ENCODE data around the gene PDE4D. TPM values are rescaled to one million over a fixed set of nuclear protein-coding genes. Genes with fewer than 3 reads are reported as not detected.

PDE4D gene
- total RNA-seq, 1 donor from 2014 or later, result 47.7 TPM

- intact Hi-C loops (cut with micrococcal nuclease), result loop anchor here (5.0 kb wide), 1 partner anchor 45 kb away; no protein-coding TSS in a partner anchor
- Mint-ChIP-seq H3K27me3 (peaks cover 6% of the 10 kb centered on the region), H3K36me3 (ENCODE audit: low read depth) (no peaks in the 10 kb centered on the region), H3K9me3 (peaks cover 9% of the 10 kb centered on the region), H3K4me1 (peaks cover 14% of the 10 kb centered on the region), H3K27ac (no peak overlapping the region), H3K4me3 (no peak overlapping the region)
- no peak for DNase-seq
Observed at GRCh38 chr5:58932057-58932612, 961.4 kb downstream of the PDE4D start.

GRCh38 chr5:58930520-58930919 is 963.0 kb downstream of the PDE4D start:
- Mint-ChIP-seq H3K27me3 (peaks cover 6% of the 10 kb centered on the region), H3K4me1 (peaks cover 22% of the 10 kb centered on the region), H3K27ac (no peak overlapping the region), H3K36me3 (ENCODE audit: low read depth) (no peaks in the 10 kb centered on the region), H3K9me3 (peaks cover 9% of the 10 kb centered on the region), H3K4me3 (no peak overlapping the region)
- DNase-seq, result no peak
- intact Hi-C loops (cut with micrococcal nuclease), result loop anchor here (5.0 kb wide), 1 partner anchor 43 kb away; no protein-coding TSS in a partner anchor

GRCh38 chr5:58929726-58930125 is 963.8 kb downstream of the PDE4D start:
- no peaks in the 10 kb centered on the region for H3K36me3 Mint-ChIP-seq (ENCODE audit: low read depth)
- H3K4me3 Mint-ChIP-seq, result no peak overlapping the region
- H3K4me1 Mint-ChIP-seq, result peaks cover 17% of the 10 kb centered on the region
- H3K9me3 Mint-ChIP-seq, result peaks cover 4% of the 10 kb centered on the region
- intact Hi-C loops (cut with micrococcal nuclease), result loop anchor here (5.0 kb wide), 1 partner anchor 42 kb away; no protein-coding TSS in a partner anchor
- H3K27ac Mint-ChIP-seq, result no peak overlapping the region
- no peak for DNase-seq
- peaks cover 6% of the 10 kb centered on the region for H3K27me3 Mint-ChIP-seq

- no peak for DNase-seq
- H3K36me3 Mint-ChIP-seq (ENCODE audit: low read depth), result no peaks in the 10 kb centered on the region
- peaks cover 4% of the 10 kb centered on the region for H3K9me3 Mint-ChIP-seq
- H3K27me3 Mint-ChIP-seq, result peaks cover 6% of the 10 kb centered on the region
- peaks cover 10% of the 10 kb centered on the region for H3K4me1 Mint-ChIP-seq
- H3K4me3 Mint-ChIP-seq, result no peak overlapping the region
- intact Hi-C loops (cut with micrococcal nuclease), result no loop called here
- no peak overlapping the region for H3K27ac Mint-ChIP-seq
Observed at GRCh38 chr5:58927938-58928337, 965.6 kb downstream of the PDE4D start.

- Mint-ChIP-seq H3K4me3 (no peak overlapping the region), H3K27me3 (peaks cover 5% of the 10 kb centered on the region), H3K9me3 (peaks cover 4% of the 10 kb centered on the region), H3K27ac (no peak overlapping the region), H3K36me3 (ENCODE audit: low read depth) (no peaks in the 10 kb centered on the region), H3K4me1 (peaks cover 10% of the 10 kb centered on the region)
- no peak for DNase-seq
- intact Hi-C loops (cut with micrococcal nuclease), result no loop called here
Observed at GRCh38 chr5:58927181-58927580, 966.3 kb downstream of the PDE4D start.

- Mint-ChIP-seq H3K27ac (peak overlapping the region; percentile 69), H3K9me3 (no peaks in the 10 kb centered on the region), H3K4me3 (no peak overlapping the region), H3K36me3 (ENCODE audit: low read depth) (no peaks in the 10 kb centered on the region), H3K4me1 (peaks cover 10% of the 10 kb centered on the region), H3K27me3 (no peaks in the 10 kb centered on the region)
- intact Hi-C loops (cut with micrococcal nuclease), result no loop called here
- no peak for DNase-seq
Observed at GRCh38 chr5:58926541-58926935, 967.0 kb downstream of the PDE4D start.

- peak overlapping the region; percentile 69 for H3K27ac Mint-ChIP-seq
- no peak for DNase-seq
- no peaks in the 10 kb centered on the region for H3K36me3 Mint-ChIP-seq (ENCODE audit: low read depth)
- intact Hi-C loops (cut with micrococcal nuclease), result no loop called here
- no peak overlapping the region for H3K4me3 Mint-ChIP-seq
- H3K4me1 Mint-ChIP-seq, result peaks cover 10% of the 10 kb centered on the region
- peaks cover 2% of the 10 kb centered on the region for H3K27me3 Mint-ChIP-seq
- no peaks in the 10 kb centered on the region for H3K9me3 Mint-ChIP-seq
Observed at GRCh38 chr5:58925627-58926540, 967.6 kb downstream of the PDE4D start.

GRCh38 chr5:58924306-58924705 is 969.2 kb downstream of the PDE4D start:
- DNase-seq, result no peak
- H3K27me3 Mint-ChIP-seq, result peaks cover 2% of the 10 kb centered on the region
- no peaks in the 10 kb centered on the region for H3K9me3 Mint-ChIP-seq
- no peak overlapping the region for H3K27ac Mint-ChIP-seq
- peaks cover 12% of the 10 kb centered on the region for H3K4me1 Mint-ChIP-seq
- intact Hi-C loops (cut with micrococcal nuclease), result no loop called here
- no peaks in the 10 kb centered on the region for H3K36me3 Mint-ChIP-seq (ENCODE audit: low read depth)
- no peak overlapping the region for H3K4me3 Mint-ChIP-seq

- no peak overlapping the region for H3K27ac Mint-ChIP-seq
- no peak overlapping the region for H3K4me3 Mint-ChIP-seq
- H3K36me3 Mint-ChIP-seq (ENCODE audit: low read depth), result no peaks in the 10 kb centered on the region
- no peaks in the 10 kb centered on the region for H3K9me3 Mint-ChIP-seq
- peaks cover 12% of the 10 kb centered on the region for H3K4me1 Mint-ChIP-seq
- peaks cover 2% of the 10 kb centered on the region for H3K27me3 Mint-ChIP-seq
- no peak for DNase-seq
- intact Hi-C loops (cut with micrococcal nuclease), result no loop called here
Observed at GRCh38 chr5:58923355-58923754, 970.2 kb downstream of the PDE4D start.

GRCh38 chr5:58922461-58923171 is 970.9 kb downstream of the PDE4D start:
- H3K27ac Mint-ChIP-seq, result no peak overlapping the region
- H3K4me1 Mint-ChIP-seq, result peaks cover 12% of the 10 kb centered on the region
- no peak for DNase-seq
- H3K4me3 Mint-ChIP-seq, result no peak overlapping the region
- no peaks in the 10 kb centered on the region for H3K36me3 Mint-ChIP-seq (ENCODE audit: low read depth)
- intact Hi-C loops (cut with micrococcal nuclease), result no loop called here
- peaks cover 5% of the 10 kb centered on the region for H3K27me3 Mint-ChIP-seq
- H3K9me3 Mint-ChIP-seq, result no peaks in the 10 kb centered on the region

GRCh38 chr5:58921159-58921558 is 972.4 kb downstream of the PDE4D start:
- H3K4me3 Mint-ChIP-seq, result no peak overlapping the region
- no peak overlapping the region for H3K27ac Mint-ChIP-seq
- DNase-seq, result no peak
- intact Hi-C loops (cut with micrococcal nuclease), result no loop called here
- no peaks in the 10 kb centered on the region for H3K36me3 Mint-ChIP-seq (ENCODE audit: low read depth)
- H3K27me3 Mint-ChIP-seq, result peaks cover 5% of the 10 kb centered on the region
- H3K4me1 Mint-ChIP-seq, result peaks cover 5% of the 10 kb centered on the region
- H3K9me3 Mint-ChIP-seq, result no peaks in the 10 kb centered on the region

GRCh38 chr5:58919833-58920232 is 973.7 kb downstream of the PDE4D start:
- no peak for DNase-seq
- intact Hi-C loops (cut with micrococcal nuclease), result no loop called here
- H3K4me1 Mint-ChIP-seq, result peaks cover 2% of the 10 kb centered on the region
- H3K27me3 Mint-ChIP-seq, result peaks cover 5% of the 10 kb centered on the region
- H3K4me3 Mint-ChIP-seq, result no peak overlapping the region
- H3K9me3 Mint-ChIP-seq, result no peaks in the 10 kb centered on the region
- no peak overlapping the region for H3K27ac Mint-ChIP-seq
- no peaks in the 10 kb centered on the region for H3K36me3 Mint-ChIP-seq (ENCODE audit: low read depth)

Data from activated CD4-positive, alpha-beta T cell treated with anti-CD3 and anti-CD28 coated beads, Interleukin-2, amount 10 ng/mL, durations not matched to agents 24 days and 14 days (primary cell).